HG03565 (cell line): Measurements from ENCODE around the gene CACNA2D1.

Experiments
- ATAC-seq: cut with Tn5 transposase; IDR thresholded peaks from one replicate; pipeline ENCODE4 v1.9.1; 2021; ENCODE audit warnings: mild to moderate bottlenecking, moderate library complexity; ENCODE audit not compliant: unreplicated experiment

The CACNA2D1 gene

GRCh38 chr7:82010416-82010815 lies 433.2 kb downstream of the CACNA2D1 start:
- no peak for ATAC-seq

DNA sequence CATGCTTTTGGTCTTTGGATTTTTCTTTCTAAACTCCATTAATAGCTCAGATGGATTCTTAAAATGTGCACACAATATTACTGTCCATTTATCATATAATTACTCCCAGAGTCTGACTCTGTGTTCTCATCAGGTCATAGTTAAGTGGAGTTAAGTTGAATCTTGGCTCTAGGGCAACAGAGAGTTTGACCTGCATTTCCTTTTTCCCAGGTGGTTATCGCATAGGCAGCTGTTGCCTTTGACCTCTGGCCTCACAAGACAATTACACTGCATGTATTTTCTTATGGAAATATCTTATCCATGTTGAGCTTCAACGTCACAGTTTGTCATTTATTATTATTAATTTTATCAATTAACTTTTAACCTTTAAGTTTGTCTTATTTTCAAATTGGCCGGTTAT lies 436.3 kb downstream of the CACNA2D1 start:
- ATAC-seq, result no peak

GRCh38 chr7:82005056-82005455 lies 438.5 kb downstream of the CACNA2D1 start:
- ATAC-seq, result no peak

GRCh38 chr7:81993186-81993585 lies 450.4 kb downstream of the CACNA2D1 start:
- ATAC-seq, result no peak

GRCh38 chr7:81990395-81990794 lies 453.2 kb downstream of the CACNA2D1 start:
- no peak for ATAC-seq

GRCh38 chr7:81986723-81987470 lies 456.7 kb downstream of the CACNA2D1 start:
- ATAC-seq, result no peak

DNA sequence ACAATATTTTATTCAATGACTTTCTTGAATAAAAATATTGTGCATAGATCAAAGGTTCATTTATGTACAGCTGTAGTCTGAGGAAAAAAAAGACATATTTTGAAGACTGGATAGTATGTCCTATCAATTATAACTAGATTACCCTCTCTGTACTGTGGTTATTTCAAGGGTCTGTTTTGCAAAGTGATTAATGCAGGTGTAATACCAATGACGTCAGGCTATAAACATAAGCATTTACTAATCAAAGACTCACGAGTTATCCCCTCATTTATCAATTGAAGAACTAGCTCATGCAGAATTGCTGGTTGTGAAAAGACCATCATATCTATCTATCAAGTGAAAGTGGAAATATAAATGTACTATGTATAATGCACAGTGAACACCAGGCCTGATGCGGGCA lies 460.2 kb downstream of the CACNA2D1 start:
- ATAC-seq, result no peak

- ATAC-seq, result no peak
Observed at GRCh38 chr7:81973117-81973516, 470.5 kb downstream of the CACNA2D1 start.

- no peak for ATAC-seq
Observed at GRCh38 chr7:81960026-81960425, 483.6 kb downstream of the CACNA2D1 start.

DNA sequence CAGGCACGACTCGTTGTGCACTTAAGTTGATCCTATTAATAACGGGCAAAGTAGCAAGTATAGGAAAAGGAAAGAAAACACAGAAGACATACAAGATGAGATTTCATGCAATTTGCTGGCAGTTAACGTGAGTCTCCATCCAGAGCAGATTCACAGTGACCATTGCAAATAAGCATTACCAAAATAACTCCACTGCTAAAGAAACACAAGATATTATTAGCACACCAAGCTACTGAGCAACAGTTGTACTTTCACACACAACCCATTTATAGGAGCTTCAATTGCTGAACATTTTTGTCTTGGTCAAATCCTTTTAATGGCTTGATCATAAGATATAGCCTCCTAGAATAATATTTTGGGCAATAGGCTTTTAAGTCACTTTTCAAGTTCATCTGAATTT lies 486.1 kb downstream of the CACNA2D1 start:
- ATAC-seq, result no peak

DNA sequence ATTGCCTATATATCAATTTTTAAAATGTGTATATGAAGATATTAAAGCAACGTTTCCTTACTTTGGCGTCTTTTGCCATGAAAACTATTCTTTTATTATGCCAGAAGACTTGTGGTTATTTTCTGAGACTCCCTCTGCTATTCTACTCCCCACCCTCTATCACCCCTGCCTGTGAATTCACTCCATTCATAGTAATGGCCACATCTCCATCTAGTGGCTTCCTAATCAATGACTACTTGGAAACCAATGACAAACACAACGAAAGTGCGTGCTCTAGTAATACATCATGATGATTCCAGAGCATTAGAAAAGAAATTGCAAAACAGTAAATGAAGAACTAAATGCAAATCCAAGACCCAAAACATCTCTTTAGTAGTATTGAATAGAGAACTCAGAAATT lies 487.1 kb downstream of the CACNA2D1 start:
- peak; percentile 71 for ATAC-seq

GRCh38 chr7:81949306-81949705 lies 494.3 kb downstream of the CACNA2D1 start:
- no peak for ATAC-seq

DNA sequence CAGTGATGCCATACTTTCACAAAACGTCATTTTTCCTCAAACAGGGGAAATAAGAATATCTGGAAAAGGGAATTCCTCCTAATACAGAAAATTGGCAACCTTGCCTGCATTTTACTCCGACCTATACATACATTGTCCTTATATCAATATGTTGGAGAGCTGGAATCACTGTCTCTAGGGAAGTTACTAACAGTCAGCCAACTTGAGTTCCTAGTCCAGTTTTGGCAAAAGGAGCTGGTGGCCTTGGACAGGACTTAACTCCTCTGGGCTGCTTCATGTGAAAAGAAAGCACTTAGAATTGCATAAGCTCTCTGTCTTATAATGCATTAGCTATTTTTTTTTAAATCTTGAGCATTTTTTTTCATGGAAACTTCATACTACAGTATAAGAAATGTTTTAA lies 499.5 kb downstream of the CACNA2D1 start:
- ATAC-seq, result no peak

DNA sequence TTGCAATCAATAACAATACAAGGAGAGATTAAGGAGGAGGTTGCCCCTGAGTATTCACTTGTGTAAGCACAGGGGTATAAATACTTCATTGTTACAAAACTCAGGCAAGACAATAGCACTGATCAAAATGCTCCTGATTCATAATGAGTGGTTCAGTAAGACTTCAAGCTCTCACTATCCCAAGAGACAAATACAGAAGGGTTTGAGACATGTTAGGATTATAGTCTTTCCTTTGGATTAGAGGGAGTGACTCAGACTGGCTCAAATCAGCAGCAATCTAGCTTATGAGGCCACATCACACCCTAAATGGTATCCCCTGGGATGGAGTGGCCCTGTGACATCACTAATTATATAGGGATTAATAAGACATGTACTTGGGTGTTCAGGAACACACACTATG lies 506.5 kb downstream of the CACNA2D1 start:
- ATAC-seq, result no peak

GRCh38 chr7:81934596-81935301 lies 508.8 kb downstream of the CACNA2D1 start:
- ATAC-seq, result no peak

DNA sequence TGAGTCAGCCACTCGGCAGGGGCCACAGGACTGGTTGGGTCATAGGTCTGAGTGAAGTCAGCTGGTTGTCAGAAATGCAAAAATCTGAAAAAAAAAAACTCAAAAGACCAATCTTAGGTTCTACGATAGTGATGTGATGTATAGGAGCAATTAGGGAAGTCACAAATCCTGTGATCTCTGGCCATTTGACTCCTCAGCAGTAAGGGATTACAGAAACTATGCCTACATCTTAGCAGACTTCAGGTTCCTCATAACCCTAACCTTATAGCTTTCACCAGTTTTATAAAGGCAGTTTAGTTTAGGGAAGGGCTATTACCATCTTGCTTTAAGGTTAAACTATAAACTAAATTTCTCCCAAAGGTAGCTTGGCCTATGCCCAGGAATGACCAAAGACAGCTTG lies 510.6 kb downstream of the CACNA2D1 start:
- ATAC-seq, result no peak

DNA sequence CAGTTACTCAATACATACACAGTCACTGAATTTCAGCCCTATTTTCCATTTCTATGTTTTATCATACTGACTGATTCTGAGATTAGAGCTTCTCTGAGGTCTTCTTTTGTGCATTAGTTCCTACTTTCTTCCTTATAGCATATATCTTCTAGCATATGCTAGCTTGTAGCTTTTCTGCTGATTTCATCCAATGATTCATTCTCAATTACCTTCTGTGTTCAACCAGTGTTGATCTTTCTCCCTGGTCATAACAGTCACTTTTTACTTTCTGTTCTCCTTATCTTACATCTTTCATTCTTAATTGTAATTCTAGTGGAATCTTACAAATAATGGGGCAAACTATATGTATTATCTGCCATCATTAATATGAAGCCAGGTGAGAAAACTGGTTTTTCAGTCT lies 514.2 kb downstream of the CACNA2D1 start:
- no peak for ATAC-seq

GRCh38 chr7:81926154-81926553 lies 517.4 kb downstream of the CACNA2D1 start:
- no peak for ATAC-seq

GRCh38 chr7:81925530-81925929 lies 518.0 kb downstream of the CACNA2D1 start:
- ATAC-seq, result peak; percentile 82

DNA sequence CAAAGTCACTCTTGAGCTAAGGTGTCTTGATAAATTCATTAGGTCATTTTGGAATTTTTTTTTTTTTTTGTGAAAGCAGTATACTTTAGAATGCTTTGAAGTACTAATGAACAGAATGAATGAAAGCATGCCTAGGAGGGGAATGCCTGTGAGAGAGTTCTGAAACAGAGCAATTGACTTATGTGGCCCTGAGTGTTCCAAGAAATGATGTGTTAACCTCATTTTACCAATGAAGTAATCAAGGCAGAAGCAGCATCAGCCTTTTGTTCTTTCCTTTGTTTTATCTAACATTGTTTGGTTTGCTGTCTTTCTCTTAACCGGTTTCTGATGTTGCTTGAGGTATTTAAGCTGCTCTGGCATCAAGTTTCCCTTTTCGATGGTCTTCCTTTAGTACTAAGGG lies 519.1 kb downstream of the CACNA2D1 start:
- ATAC-seq, result peak; percentile 63

DNA sequence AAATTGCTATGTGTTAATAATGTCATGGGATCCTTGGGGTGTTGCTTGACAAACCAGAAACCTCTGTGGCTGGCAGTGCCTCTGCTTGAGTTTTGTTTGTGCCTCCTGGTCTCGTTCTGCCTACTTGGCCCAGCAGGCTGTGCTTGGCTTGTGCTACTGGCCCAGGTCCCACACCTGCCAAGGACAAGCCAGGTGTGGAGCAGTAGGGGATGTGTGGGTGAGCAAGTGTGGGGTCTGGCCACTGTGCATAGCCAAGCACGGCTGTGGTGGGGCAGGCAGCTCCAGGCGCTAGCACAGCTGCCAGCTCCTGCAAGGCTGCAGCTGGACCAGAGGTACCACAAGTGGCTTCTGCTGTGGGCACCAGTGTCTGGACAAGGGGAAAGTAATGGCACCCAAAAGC lies 524.1 kb downstream of the CACNA2D1 start:
- no peak for ATAC-seq

GRCh38 chr7:81908220-81908619 lies 535.4 kb downstream of the CACNA2D1 start:
- no peak for ATAC-seq

GRCh38 chr7:81903115-81903514 lies 540.5 kb downstream of the CACNA2D1 start:
- ATAC-seq, result no peak
